Gastrocnemius medialis (tissue), 4 donors: ENCODE results near the gene ARHGAP10. TPM values are rescaled to one million over a fixed set of nuclear protein-coding genes. Genes with fewer than 3 reads are reported as not detected.

ENCODE experiments used
- ATAC-seq, 2 donors: fragments of 150-250 bp; one replicate each; pipeline ENCODE4 v1.9.1; 2016
- DNase-seq, 2 donors: peaks; one replicate each; pipeline ENCODE4 v3.0.0-alpha.2; 2019
- H3K27ac ChIP-seq, 4 donors: fragments of 200-600 bp; sonication (generic); 1 replicate in 1 of 4; 2 replicates in 3 of 4; pipeline ENCODE4 v1.5.1; 2016 to 2018; ENCODE audit warnings: mild to moderate bottlenecking in 2 of 4, moderate library complexity in 1 of 4
- H3K27me3 ChIP-seq, 3 donors: fragments of 200-600 bp; sonication (generic) in 2 of 3; 1 replicate in 1 of 3; 2 replicates in 2 of 3; pipeline versions ENCODE4 v1.5.1 to v1.6.0; 2016 to 2019; ENCODE audit warnings: mild to moderate bottlenecking in 1 of 3, moderate library complexity in 1 of 3
- H3K36me3 ChIP-seq, 2 donors: fragments of 200-600 bp; sonication (generic) in 1 of 2; one replicate each; pipeline ENCODE4 v1.5.1; 2017 to 2018
- H3K4me1 ChIP-seq, 2 donors: fragments of 200-600 bp; sonication (generic) in 1 of 2; one replicate each; pipeline ENCODE4 v1.5.1; 2016 to 2017; ENCODE audit warnings: mild to moderate bottlenecking in 2 of 2
- H3K4me3 ChIP-seq, 4 donors: fragments of 200-600 bp; sonication (generic) in 3 of 4; 1 replicate in 1 of 4; 2 replicates in 3 of 4; pipeline ENCODE4 v1.5.1; 2016 to 2019; ENCODE audit warnings: mild to moderate bottlenecking in 2 of 4
- H3K9me3 ChIP-seq, 3 donors: fragments of 200-600 bp; sonication (generic) in 2 of 3; 1 replicate in 1 of 3; 2 replicates in 2 of 3; pipeline ENCODE4 v1.5.1; 2016 to 2019
- CTCF ChIP-seq, 5 experiments: fragments of 450-650 bp in 3 of 5; fragments of 200-600 bp in 2 of 5; sonication (generic) in 2 of 5; IDR thresholded peaks in 4 of 5; conservative IDR thresholded peaks in 1 of 5; 1 replicate in 4 of 5; 2 replicates in 1 of 5; pipeline ENCODE4 v1.5.1; 2016 to 2019; ENCODE audit warnings: antibody characterized with exemption in 5 of 5, mild to moderate bottlenecking in 3 of 5, moderate library complexity in 3 of 5
- POLR2A ChIP-seq, 2 donors: fragments of 450-650 bp; IDR thresholded peaks; one replicate each; pipeline ENCODE4 v1.6.1; 2017; ENCODE audit warnings: antibody characterized with exemption in 2 of 2, mild to moderate bottlenecking in 2 of 2, moderate library complexity in 2 of 2
- in situ Hi-C, 4 donors: fragments of 200-750 bp; cut with MboI; loops; one replicate each; pipeline versions ENCODE4 v1.15.0 to v1.8.0; 2017; ENCODE audit warnings: low sequenced_read_pairs in 4 of 4
- intact Hi-C: fragments of 100-400 bp; cut with DNase I; formaldehyde crosslinking; loops from one replicate; pipeline ENCODE4 v1.15.1; 2023; ENCODE audit warnings: low total_unique reads
- total RNA-seq, 4 donors: library from RNA; depleted of rRNA; stranded (reverse); fragments of >200 nt; gene quantifications; one replicate each; pipeline versions ENCODE4 v1.1.0 to v1.2.3, GENCODE V29; 2016

ARHGAP10 gene
- total RNA-seq, 4 donors from 2014 or later: 22.1 to 34.6 (median 28.0) TPM

DNA sequence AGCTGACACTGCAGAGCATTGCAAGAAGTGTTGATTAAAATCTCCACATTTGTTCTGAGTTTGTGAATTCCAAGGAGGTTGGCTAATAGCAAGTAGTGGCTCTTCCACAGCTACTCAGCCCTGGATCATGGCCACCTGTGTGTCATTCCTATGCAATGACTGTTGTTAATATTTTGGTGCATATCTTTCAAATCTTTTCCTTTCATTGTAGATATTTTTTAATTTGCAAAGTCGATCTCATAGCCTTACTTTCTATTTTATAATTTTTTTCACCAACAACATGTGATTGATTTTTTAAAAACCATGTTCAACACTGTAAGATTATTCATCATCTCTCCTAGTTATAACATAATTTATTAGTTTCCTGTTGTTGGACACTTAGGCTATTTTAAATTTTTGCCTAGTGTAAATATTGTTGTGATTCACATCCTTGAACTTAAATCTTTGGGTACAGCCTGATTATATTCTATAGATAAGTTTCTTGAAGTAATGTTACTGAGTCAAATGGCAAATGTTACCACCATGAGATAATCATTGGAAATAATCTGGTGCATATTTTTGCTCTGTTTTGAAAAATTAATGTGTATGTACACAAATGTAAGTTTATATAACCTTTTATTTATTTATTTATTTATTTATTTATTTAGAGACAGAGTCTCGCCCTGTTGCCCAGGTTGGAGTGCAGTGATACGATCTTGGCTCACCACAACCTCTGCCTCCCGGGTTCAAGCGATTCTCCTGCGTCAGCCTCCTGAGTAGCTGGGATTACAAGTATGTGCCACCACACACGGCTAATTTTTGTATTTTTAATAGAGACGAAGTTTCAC is 17.1 kb upstream of the ARHGAP10 start:
- H3K27ac ChIP-seq: no peak overlapping the region
- H3K36me3 ChIP-seq: no peaks in the 10 kb centered on the region
- no peaks in the 10 kb centered on the region for H3K9me3 ChIP-seq
- ATAC-seq: peak in 1 of 2 donors; percentile 78
- H3K27me3 ChIP-seq: no peaks in the 10 kb centered on the region
- H3K4me1 ChIP-seq: no peaks in the 10 kb centered on the region
- in situ Hi-C loops (loop anchor here in 2 of 4 donors (5.0 kb wide), 1 partner anchor 153 kb away; no protein-coding TSS in a partner anchor), intact Hi-C loops (no loop called here)
- peak; percentile 25 to 50 for DNase-seq
- H3K4me3 ChIP-seq: no peak overlapping the region
- TF ChIP-seq CTCF (IDR thresholded peaks at IDR 0.05 in 4 of 5, conservative IDR thresholded peaks at IDR 0.05 in 1 of 5) (no peak), POLR2A (IDR thresholded peaks at IDR 0.05) (no peak)

DNA sequence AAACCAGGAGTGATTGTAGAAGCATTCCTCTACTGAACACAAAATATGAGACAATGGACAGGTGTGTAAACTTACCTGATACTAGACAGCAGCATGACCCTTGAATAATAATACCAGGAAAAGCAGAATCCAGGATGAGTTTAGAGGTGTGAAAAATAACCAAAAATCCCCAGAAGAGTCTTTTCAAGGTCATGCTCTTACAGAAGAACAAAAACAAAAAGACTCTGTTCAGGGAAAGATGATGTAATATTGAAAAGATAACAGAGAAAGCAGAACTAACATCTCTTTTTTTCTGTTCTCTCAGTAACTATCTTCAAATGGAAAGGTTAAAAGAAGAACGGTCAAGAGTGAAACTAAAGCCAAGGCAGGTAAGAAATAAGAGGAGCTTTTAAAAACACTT is 14.0 kb upstream of the ARHGAP10 start:
- TF ChIP-seq POLR2A (IDR thresholded peaks at IDR 0.05) (no peak), CTCF (IDR thresholded peaks at IDR 0.05 in 4 of 5, conservative IDR thresholded peaks at IDR 0.05 in 1 of 5) (no peak)
- no peaks in the 10 kb centered on the region for H3K36me3 ChIP-seq
- intact Hi-C loops: no loop called here
- no peak overlapping the region for H3K4me3 ChIP-seq
- no peaks in the 10 kb centered on the region for H3K4me1 ChIP-seq
- no peaks in the 10 kb centered on the region for H3K9me3 ChIP-seq
- ATAC-seq (no peak), DNase-seq (no peak)
- in situ Hi-C loops: no loop called here
- no peak overlapping the region for H3K27ac ChIP-seq
- no peaks in the 10 kb centered on the region for H3K27me3 ChIP-seq

- Histone ChIP-seq H3K36me3 (no peaks in the 10 kb centered on the region), H3K4me1 (no peaks in the 10 kb centered on the region), H3K4me3 (no peak overlapping the region), H3K9me3 (no peaks in the 10 kb centered on the region), H3K27ac (no peak overlapping the region), H3K27me3 (no peaks in the 10 kb centered on the region)
- intact Hi-C loops (no loop called here), in situ Hi-C loops (no loop called here)
- DNase-seq (peak in 1 of 2 donors; percentile 30), ATAC-seq (peak; percentile 52 to 75)
- no peak for TF ChIP-seq CTCF (IDR thresholded peaks at IDR 0.05 in 4 of 5, conservative IDR thresholded peaks at IDR 0.05 in 1 of 5)
- no peak for TF ChIP-seq POLR2A (IDR thresholded peaks at IDR 0.05)
Observed at GRCh38 chr4:147723326-147723725, 8.6 kb upstream of the ARHGAP10 start.

- no peak overlapping the region for H3K4me3 ChIP-seq
- intact Hi-C loops: no loop called here
- in situ Hi-C loops: no loop called here
- H3K27me3 ChIP-seq: no peaks in the 10 kb centered on the region
- H3K27ac ChIP-seq: no peak overlapping the region
- no peaks in the 10 kb centered on the region for H3K4me1 ChIP-seq
- no peak for DNase-seq
- H3K9me3 ChIP-seq: no peaks in the 10 kb centered on the region
- H3K36me3 ChIP-seq: no peaks in the 10 kb centered on the region
- no peak for ATAC-seq
- TF ChIP-seq CTCF (IDR thresholded peaks at IDR 0.05 in 4 of 5, conservative IDR thresholded peaks at IDR 0.05 in 1 of 5) (no peak), POLR2A (IDR thresholded peaks at IDR 0.05) (no peak)
Observed at GRCh38 chr4:147724468-147725201, 7.3 kb upstream of the ARHGAP10 start.
